HG03432 (cell line): Measurements from ENCODE around the gene YIPF2.
A peak's percentile ranks its signal among the peaks of the same experiment; 100 is the strongest.
"Not testable (repeated sequence)": the region's sequence is repeated elsewhere in the genome, so short reads cannot be mapped to it uniquely, and the experiment has no call there.

Experiments used
- ATAC-seq: cut with Tn5 transposase; IDR thresholded peaks from one replicate; pipeline ENCODE4 v1.9.1; 2021; ENCODE audit warnings: mild to moderate bottlenecking, moderate library complexity; ENCODE audit not compliant: unreplicated experiment

YIPF2 gene

GRCh38 chr19:10877608-10878007 lies 50.8 kb downstream of the YIPF2 start:
- ATAC-seq: not testable (repeated sequence)

GRCh38 chr19:10876459-10877240 lies 51.8 kb downstream of the YIPF2 start:
- ATAC-seq: peak; percentile 59

GRCh38 chr19:10874024-10874423 lies 54.4 kb downstream of the YIPF2 start:
- ATAC-seq: no peak

GRCh38 chr19:10872546-10873107 lies 55.8 kb downstream of the YIPF2 start:
- no peak for ATAC-seq
